GM19468 (cell line): ENCODE data around the gene NADSYN1.
"Not testable (repeated sequence)": the region's sequence is repeated elsewhere in the genome, so short reads cannot be mapped to it uniquely, and the experiment has no call there.

Experiments
- ATAC-seq: cut with Tn5 transposase; IDR thresholded peaks from one replicate; pipeline ENCODE4 v1.9.1; 2021; ENCODE audit warnings: mild to moderate bottlenecking, moderate library complexity, moderate number of reproducible peaks; ENCODE audit not compliant: unreplicated experiment; ENCODE audit errors: extremely low read depth

Gene NADSYN1

GRCh38 chr11:71453037-71453917 lies at the start of gene NADSYN1:
Gene NADSYN1, plus strand, starts transcription at chr11:71453203. Its CDS starts 94 bp downstream, at chr11:71453297.
- ATAC-seq = no peak

- no peak for ATAC-seq
Measured at GRCh38 chr11:71404209-71404608, 48.8 kb upstream of the NADSYN1 start.

GRCh38 chr11:71406681-71407080 lies 46.3 kb upstream of the NADSYN1 start:
- no peak for ATAC-seq

GRCh38 chr11:71407356-71407755 lies 45.6 kb upstream of the NADSYN1 start:
- ATAC-seq = no peak

GRCh38 chr11:71408826-71409225 lies 44.2 kb upstream of the NADSYN1 start:
- no peak for ATAC-seq

GRCh38 chr11:71410363-71410966 lies 42.5 kb upstream of the NADSYN1 start:
- ATAC-seq = no peak

GRCh38 chr11:71414645-71415044 lies 38.4 kb upstream of the NADSYN1 start:
- ATAC-seq = no peak

- peak; percentile 71 for ATAC-seq
Measured at GRCh38 chr11:71418643-71419042, 34.4 kb upstream of the NADSYN1 start.

- ATAC-seq = no peak
Measured at GRCh38 chr11:71420455-71421241, 32.4 kb upstream of the NADSYN1 start.

GRCh38 chr11:71421392-71421950 lies 31.5 kb upstream of the NADSYN1 start:
- ATAC-seq = no peak

- ATAC-seq = not testable (repeated sequence)
Measured at GRCh38 chr11:71422318-71422717, 30.7 kb upstream of the NADSYN1 start.

GRCh38 chr11:71423181-71423790 lies 29.7 kb upstream of the NADSYN1 start:
- ATAC-seq = no peak

- no peak for ATAC-seq
Measured at GRCh38 chr11:71425409-71425808, 27.6 kb upstream of the NADSYN1 start.

- no peak for ATAC-seq
Measured at GRCh38 chr11:71425860-71426259, 27.1 kb upstream of the NADSYN1 start.

GRCh38 chr11:71426413-71426812 lies 26.6 kb upstream of the NADSYN1 start:
- ATAC-seq = no peak

GRCh38 chr11:71428861-71429435 lies 24.1 kb upstream of the NADSYN1 start:
- ATAC-seq = no peak

GRCh38 chr11:71429701-71430100 lies 23.3 kb upstream of the NADSYN1 start:
- ATAC-seq = no peak

GRCh38 chr11:71430166-71430565 lies 22.8 kb upstream of the NADSYN1 start:
- no peak for ATAC-seq

- ATAC-seq = no peak
Measured at GRCh38 chr11:71431271-71431670, 21.7 kb upstream of the NADSYN1 start.
